GM21528 (cell line): ENCODE results near the gene GRID1.
"Not testable (repeated sequence)": the region's sequence is repeated elsewhere in the genome, so short reads cannot be mapped to it uniquely, and the experiment has no call there.

Experiments used
- ATAC-seq: cut with Tn5 transposase; IDR thresholded peaks from one replicate; pipeline ENCODE4 v1.9.1; 2021; ENCODE audit warnings: mild to moderate bottlenecking, moderate library complexity; ENCODE audit not compliant: unreplicated experiment, low FRiP score

GRID1 gene

DNA sequence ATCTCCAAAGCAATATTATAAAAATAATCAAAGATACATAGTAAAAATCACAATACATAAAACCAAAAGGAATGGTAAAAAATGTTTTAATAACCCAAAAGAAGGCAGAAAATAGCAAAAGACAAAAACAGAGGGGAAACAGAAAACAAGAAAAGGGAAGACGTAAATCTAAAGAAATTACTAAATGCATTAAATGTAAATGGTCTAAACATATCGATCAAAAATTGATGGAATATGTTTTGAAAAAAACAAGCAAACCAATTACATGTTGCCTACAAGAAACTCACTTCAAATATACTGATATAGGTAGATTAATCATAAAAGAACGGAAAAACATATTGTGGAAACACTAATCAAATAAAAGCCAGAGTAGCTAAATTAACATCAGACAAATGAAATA, 369.1 kb downstream of the GRID1 start:
- no peak for ATAC-seq

DNA sequence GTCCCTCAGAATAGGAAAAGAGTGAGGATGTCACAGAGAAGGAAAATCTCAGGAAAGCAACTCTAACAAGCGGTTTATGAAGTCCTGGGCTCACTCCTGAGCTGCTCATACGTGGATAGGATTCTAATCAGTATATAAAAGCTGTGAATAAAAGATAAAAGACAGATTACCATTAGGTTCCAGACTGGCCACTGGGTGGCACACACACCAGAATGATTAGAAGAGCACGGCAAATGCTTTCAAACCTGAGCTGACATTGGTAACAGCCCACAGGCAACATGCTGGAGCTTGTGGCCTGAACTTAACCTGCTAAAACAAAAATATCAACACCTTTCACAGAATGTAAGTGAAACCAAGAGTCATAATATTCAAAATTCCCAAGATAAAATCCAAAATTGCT, 370.8 kb downstream of the GRID1 start:
- ATAC-seq = no peak

DNA sequence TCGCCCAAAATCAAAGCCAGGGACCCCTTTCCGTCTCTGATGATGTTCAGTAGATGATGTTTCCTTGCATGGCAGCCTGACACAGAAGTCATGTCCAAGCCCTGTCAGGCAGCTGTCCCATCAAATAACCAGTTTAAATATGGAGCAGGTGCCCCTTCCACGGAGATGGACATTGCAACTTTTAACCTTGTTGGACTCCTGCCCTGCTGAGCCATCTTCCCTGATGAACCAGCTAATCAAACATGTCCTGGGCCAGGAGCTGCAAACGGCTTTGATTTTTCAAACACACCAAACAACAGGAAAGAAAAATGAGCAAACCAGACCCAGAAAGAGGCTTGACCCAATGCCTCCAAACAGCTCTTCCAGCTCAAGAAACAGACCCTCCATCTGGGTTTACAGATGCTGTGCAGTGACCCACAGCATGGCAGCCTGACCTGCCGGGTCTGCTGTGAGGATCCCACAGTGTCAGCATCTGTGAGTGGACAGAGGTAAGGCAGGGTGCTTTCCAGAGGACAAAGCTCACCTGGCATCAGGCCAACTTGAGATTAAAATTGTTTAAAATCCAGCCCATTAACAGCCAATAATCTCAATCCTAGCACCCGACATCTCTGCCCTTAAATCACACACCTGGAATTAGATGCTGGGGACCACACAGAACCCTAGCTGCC, 372.6 kb downstream of the GRID1 start:
- ATAC-seq = no peak

DNA sequence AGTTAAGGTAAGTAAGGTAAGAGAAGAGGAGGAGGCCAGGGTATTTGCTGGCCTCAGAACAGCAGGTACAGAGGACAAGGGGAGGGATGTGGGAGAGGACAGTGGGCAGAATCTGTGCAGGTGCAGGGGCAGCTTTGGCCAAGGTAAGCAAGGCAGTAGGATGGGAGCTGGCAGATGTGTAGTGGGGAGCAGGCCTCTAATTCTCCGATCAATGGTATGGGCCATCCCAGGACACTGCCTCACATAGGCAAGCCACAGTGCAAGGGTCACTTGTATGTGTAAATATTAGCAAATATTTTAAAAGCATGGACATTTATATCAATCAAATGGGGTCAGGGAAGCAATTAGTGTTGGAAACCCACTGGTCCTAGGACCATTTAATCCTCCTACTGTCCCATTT, 373.5 kb downstream of the GRID1 start:
- no peak for ATAC-seq

DNA sequence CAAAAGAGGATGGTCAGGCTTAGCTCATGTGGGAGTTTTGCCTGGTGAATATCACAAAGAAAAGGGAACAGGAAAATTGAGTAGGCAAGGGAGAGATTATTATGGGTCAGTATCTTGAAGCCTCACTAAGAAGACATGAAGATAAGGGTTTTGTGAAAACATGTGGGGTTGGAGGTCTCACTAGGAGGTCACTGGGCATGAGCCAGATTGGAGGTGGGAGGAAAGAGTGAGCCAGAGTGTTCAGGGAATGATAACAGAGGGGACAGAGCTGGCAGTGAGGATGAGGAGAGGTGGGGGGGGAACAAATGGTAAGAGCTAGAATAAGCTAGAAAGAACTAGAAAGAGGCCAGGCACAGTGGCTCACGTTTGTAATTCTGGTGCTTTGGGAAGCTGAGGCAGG, 374.3 kb downstream of the GRID1 start:
- ATAC-seq = no peak

DNA sequence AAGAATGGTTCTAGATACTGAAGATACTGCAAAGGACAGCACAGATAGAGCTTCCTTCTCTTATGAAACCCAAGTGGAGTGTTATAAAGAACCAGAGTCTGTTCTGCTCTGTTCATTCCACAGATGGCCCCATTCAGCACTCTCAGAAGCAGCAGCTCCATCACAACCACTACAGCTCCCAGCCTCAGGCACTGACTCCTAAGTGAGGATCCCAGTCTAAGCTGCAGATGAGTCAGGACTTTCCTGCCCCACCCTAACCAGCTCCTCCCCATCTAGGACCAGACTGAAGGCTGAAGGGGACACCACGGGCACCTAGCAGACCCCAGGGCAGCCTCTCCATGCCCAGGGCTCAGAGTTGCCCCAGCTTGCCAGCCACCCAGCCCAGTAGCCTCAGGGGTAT, 379.8 kb downstream of the GRID1 start:
- no peak for ATAC-seq

DNA sequence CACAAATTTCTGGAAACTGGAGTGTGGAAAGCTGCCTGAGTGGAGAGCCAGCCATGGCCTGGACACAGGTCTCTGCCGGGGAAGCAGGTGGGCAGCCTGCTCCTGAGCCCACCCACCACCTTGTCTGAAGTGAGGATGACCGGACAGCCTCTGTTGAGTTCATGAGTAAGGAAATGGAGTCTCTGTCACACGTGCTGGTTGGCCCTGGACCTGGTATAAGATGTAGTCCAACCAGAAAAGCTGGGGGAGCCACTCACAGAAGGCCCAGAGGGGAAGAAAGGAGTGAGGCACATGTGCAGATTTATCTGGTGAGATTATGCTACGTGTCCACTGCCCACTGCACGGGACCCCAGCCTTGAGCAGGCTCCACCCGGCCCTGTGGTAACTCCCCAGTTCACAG, 383.5 kb downstream of the GRID1 start:
- ATAC-seq = no peak

DNA sequence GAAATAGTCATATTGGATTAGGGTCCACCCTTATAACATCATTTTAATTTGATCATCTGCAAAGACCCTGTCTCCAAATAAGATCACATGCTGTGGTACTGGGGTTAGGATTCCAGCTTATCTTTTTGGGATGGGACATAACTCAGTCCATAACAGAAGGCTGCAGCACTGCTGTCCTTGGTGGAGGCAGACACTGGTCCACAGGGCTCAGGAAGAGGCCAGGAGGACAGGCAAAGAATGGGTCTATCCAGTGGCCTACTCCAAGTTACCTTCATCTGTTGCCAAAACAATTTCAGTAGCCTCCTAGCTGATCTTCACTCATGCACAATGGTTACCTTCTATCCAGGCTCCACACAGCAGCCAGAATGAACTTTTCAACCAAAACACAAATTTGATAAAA, 387.0 kb downstream of the GRID1 start:
- no peak for ATAC-seq

DNA sequence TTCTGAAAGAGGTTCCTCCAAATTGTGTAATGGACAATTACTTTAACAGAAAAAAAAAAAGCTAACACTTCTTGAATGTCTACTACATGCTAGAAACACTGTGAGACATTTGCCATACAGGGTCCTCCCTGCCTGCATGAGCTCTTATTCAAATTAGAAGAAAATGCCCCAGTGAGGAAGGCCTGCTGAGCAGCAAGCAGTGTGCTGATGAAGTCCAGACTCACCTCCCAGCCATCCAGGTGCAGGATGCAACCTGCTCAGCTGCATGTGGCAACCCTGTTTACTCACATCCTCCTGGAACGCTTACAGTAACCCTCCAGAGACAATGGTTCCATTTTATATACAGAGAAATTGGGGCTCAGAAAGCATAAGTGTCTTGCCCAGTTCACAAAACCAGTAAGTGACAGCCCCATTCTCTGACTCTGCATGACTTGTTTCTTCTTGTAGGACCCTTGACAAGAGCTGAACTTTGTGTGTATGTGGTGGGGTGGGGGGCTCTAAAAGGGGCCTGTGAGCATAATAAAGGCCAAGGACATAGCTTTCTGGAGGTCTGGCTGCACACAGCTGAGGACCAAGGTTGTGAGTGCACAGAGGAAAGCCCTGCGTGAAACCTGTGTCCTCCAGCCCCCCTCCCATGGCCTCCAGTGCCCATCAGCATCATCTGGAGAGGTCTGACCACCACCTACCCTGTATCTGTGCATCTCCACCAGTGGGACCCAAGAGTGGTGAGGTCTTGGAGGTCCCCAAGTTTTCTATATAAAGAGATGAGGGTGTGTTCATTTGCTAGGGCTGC, 387.8 kb downstream of the GRID1 start:
- no peak for ATAC-seq

DNA sequence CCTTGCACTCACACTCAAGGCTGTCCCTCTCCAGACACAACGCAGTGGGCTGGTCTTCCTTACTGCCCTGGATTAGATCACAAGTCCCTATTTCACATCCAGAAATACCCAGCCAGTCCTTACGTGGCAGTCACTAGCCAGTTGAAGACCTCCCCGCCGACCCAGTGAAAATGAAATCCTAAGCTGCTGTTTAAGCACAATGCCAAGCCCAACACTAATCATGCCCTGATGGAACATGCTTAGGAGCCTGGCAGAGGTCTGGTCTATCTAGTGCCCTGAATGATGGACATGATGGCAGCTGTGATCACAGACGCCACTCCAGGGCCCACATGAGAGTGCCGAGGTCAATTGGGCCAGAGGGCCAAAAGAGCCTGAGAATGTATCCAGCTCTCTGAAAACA, 389.0 kb downstream of the GRID1 start:
- no peak for ATAC-seq

DNA sequence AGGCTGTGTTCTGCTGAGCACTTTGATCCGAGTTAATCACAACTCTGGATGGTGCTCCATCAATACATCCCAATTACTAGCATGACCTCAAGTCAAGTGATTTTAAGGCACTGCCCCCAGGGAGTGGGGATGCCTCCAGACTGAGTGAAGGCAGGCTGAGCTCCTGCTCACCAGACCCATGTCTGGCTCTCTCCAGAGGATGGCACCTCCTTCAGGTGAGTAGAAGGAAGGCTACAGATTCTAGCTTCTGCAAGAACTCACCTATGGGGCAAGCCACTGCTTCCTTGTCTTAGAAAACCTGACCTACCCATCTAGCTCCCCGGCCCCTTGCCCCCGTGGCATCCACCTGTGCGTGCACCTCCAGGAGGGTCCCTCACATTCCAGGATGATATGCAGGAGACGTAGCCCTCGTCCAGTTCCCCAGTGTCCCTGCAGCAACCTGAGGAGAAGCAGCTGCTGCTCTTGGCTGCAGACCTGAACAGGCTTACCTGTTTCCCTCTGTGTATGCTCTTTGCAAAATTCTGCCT, 390.3 kb downstream of the GRID1 start:
- no peak for ATAC-seq

DNA sequence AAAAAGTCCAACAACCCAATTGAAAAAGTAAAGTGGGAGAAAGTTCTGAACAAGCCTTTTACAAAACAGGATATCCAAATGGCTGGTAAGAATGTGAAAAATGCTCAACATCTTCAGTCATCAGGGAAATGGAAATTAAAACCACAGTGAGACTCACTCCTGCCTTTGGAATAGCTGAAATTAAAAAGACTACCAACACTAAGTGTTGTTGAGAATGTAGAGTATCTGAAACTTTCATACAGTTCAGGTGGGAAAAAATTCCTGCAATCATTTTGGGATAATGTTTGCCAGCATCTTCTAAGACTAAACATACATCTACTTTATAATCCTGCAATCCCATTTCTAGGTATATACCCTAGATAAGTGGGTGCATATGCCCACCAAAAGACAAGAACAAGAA, 395.1 kb downstream of the GRID1 start:
- ATAC-seq = no peak

DNA sequence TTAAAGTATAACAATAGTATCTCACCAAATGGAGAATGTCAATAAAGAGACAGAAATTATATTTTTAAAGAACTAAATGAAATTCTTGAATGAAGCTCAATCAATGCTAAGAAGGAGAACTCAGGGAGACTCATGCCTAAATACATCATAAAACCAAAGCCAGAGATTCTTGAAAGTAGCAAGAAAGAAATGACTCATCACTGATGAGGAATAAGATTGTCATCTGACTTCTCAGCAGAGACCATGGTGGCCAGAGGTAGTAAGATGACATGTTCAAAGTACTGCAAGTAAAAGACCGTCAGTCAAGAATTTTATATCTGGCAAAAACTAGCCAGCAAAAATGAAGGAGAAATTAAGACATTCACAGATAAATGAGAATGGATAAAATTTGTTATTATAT, 399.0 kb downstream of the GRID1 start:
- ATAC-seq = no peak

DNA sequence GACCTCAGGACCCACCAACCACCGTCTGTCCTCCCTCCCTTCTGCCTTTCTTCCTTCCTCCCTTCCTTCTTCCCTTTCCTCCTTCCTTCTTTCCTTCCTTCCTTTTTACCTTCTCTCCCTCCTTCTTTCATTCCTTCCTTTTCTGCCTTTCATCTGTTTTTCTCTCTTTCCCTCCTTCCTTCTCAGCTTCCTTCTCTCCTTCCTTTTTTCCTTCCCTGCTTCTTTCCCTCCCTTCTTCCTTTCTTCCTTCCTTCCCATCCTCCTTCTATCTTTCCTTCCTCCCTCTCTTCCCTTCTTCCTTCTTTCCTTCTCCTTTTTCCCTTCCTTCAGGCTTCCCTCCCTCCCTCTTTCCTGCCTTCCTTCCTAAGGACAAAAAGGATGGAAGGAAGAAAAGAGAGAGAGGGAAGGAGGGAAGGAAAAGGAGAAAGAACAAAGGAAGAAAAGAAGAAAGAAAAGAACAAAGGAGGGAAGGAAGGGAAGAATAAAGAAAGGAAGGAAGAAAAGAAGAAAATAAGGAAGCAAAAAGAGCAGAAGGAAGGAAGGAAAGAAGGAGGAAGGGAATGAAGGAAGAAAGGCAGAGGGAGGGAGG, 405.0 kb downstream of the GRID1 start:
- no peak for ATAC-seq

DNA sequence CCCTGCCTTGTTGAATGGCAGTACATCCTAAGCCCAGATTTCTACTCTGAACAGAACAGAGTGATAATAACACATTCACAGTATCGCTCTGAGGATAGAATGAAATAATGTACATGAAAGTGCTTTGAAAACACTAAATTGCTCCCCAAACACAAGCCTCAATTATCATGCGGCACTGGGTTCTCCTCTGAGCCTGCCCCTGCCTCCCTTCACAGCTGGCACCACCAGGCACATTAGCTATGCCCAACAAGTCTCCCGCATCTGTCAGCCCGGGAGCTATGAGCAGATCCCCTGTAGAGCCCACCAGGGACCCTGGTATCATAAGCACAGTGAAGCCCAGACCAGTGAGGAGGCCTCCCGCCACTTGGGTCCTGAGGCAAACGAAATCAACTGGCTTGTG, 405.5 kb downstream of the GRID1 start:
- no peak for ATAC-seq

DNA sequence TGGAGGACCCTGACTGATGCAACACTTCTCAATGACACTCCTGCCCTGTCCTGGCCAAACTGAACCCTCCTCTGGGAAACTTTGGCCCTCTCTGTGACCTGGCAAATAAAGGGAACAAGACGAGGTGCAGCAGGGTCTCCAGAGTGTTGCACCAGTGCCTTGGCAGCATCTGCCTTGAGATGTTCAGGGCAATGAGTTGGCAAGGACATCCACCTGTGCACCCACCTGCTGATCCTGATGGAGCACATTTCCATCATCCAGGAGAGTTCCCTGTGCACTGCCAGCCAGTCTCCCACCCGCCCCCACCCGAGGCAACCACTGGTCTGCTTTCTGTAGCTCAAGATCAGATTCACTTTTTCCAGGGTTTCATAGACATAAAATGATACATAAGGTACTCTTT, 407.4 kb downstream of the GRID1 start:
- no peak for ATAC-seq

DNA sequence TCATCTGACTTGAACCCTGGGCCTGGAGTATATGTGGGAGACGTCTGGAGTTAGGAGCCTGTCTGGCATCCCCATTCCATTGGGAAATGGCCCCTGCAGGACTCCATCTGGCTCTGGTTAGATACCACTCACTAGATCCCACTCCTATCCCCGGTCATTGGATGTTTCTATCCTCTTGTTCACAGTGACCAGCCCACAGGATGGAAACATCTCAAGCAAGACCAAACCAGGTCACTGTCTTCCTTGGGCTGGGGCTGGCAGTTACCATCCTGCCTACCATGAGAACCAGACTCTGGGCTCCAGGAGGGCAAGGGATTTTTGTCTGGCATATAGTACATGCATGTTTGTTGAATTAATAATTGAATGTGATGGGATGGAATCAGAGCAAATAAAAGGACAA, 415.7 kb downstream of the GRID1 start:
- ATAC-seq = no peak

DNA sequence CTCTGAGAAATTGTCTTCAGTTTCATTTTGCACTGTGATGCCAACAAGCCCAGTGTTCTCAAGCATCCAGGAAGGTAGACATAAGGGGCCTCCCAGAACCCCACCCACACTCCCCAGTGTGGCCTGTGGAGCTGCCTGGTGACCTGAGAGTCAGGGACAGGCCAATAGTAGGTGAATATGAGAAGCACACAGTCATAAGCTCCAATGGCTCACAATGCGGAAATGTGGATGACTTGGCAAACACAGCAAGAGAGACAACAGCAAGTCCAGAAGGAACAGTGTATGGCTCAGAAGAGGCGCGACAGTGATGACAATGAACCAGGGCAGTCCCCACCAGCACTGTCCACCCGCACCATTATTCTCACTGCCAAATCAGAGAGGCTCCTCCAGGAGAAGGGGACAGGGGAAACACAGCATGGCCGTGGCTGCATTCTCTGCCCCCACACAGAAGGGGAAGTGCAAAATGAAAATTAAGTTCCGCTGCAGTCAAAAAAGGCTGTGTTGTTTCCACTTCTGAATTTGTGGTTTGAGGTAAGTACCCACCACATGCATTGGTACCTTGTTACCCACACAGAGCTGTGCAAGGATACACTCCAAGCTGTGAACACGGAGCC, 419.8 kb downstream of the GRID1 start:
- peak; percentile 94 for ATAC-seq

DNA sequence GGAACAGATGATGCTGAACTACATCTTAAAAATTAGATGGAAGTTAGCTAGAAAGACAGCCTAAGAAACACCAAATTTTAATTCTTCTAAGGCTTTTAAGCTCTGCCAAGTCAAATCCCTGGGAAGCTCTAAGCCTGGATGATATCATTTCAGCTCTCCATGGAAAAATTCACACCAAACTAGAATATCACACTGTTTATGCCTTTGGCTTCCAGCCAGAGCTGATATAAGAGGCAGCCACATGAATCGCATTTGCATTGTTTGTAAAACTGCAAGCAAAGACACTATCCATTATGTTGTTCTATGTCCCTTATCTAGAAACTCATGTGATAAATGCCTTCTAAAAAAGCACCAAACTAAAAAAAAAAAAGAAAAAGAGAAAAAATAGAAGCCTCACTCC, 430.4 kb downstream of the GRID1 start:
- no peak for ATAC-seq

DNA sequence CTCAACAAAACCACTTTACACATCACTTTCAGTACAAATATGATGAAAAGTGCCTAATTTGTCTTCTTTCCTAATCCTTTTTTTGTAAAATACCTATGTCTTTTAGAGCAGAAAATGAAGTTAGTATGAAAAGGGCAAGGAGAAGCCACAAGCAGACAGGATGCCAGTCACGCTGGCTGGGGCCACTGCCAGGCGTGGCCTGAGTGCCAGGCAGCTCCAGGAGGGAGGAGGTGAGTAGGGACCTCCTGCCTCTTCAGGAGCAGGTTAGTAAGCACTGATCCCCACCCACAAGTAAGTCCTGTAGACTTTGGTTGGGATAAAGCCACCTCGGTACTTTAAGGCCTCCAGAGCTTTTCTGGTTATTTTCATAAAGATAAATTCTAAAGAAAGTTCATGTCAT, 432.0 kb downstream of the GRID1 start:
- ATAC-seq = no peak

DNA sequence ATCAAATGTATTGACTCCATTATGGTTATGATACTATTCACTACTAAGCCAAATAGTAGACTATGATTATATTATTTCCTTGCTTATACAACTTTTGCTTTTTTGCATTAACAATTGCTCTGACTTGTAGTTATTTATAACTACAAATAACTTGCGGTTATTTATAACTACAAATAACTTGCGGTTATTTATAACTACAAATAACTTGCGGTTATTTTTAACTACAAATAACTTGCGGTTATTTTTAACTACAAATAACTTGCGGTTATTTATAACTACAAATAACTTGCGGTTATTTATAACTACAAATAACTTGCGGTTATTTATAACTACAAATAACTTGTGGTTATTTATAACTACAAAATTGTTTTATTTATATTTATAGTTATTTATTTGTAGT, 436.6 kb downstream of the GRID1 start:
- ATAC-seq = not testable (repeated sequence)
